Measurements from ENCODE around the gene MEGF10. TPM values are rescaled to one million over a fixed set of nuclear protein-coding genes. Genes with fewer than 3 reads are reported as not detected.

MEGF10 gene
- total RNA-seq, 4 donors from 2014 or later, result 0.50 to 2.9 (median 0.95) TPM

- DNase-seq (ENCODE audit: extremely low spot score), result no peak
- no peaks in the 10 kb centered on the region for H3K4me1 ChIP-seq
- no peaks in the 10 kb centered on the region for H3K27me3 ChIP-seq
- no peak overlapping the region for H3K27ac ChIP-seq (replicated peaks in 1 of 4)
- no peaks in the 10 kb centered on the region for H3K9me3 ChIP-seq
- H3K4me3 ChIP-seq, result no peak overlapping the region
- no peaks in the 10 kb centered on the region for H3K36me3 ChIP-seq
- 75% methylated on average over 4 of the region's 4 CpGs for WGBS
- intact Hi-C loops (cut with DNase I), result no loop called here
- TF ChIP-seq POLR2AphosphoS5 (IDR thresholded peaks at IDR 0.05), result no peak
- TF ChIP-seq, protein P1, sequence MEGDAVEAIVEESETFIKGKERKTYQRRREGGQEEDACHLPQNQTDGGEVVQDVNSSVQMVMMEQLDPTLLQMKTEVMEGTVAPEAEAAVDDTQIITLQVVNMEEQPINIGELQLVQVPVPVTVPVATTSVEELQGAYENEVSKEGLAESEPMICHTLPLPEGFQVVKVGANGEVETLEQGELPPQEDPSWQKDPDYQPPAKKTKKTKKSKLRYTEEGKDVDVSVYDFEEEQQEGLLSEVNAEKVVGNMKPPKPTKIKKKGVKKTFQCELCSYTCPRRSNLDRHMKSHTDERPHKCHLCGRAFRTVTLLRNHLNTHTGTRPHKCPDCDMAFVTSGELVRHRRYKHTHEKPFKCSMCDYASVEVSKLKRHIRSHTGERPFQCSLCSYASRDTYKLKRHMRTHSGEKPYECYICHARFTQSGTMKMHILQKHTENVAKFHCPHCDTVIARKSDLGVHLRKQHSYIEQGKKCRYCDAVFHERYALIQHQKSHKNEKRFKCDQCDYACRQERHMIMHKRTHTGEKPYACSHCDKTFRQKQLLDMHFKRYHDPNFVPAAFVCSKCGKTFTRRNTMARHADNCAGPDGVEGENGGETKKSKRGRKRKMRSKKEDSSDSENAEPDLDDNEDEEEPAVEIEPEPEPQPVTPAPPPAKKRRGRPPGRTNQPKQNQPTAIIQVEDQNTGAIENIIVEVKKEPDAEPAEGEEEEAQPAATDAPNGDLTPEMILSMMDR (IDR thresholded peaks at IDR 0.05), result no peak
- TF ChIP-seq POLR2A (IDR thresholded peaks at IDR 0.05; ENCODE audit: low read depth), result no peak
- TF ChIP-seq EP300 (IDR thresholded peaks at IDR 0.05), result no peak
Measured at GRCh38 chr5:127353796-127354195, 63.2 kb downstream of the MEGF10 start.

- Histone ChIP-seq H3K27me3 (no peaks in the 10 kb centered on the region), H3K4me3 (no peak overlapping the region), H3K27ac (replicated peaks in 1 of 4) (no peak overlapping the region), H3K4me1 (no peaks in the 10 kb centered on the region), H3K9me3 (no peaks in the 10 kb centered on the region), H3K36me3 (no peaks in the 10 kb centered on the region)
- 80% methylated on average over 7 of the region's 7 CpGs for WGBS
- intact Hi-C loops (cut with DNase I), result no loop called here
- TF ChIP-seq POLR2A (IDR thresholded peaks at IDR 0.05; ENCODE audit: low read depth), result no peak
- TF ChIP-seq, protein P1 (IDR thresholded peaks at IDR 0.05), result no peak
- TF ChIP-seq POLR2AphosphoS5 (IDR thresholded peaks at IDR 0.05), result no peak
- DNase-seq (ENCODE audit: extremely low spot score), result no peak
Measured at GRCh38 chr5:127355337-127355736, 64.7 kb downstream of the MEGF10 start.

GRCh38 chr5:127358284-127358683 is 67.7 kb downstream of the MEGF10 start:
- WGBS, result 75% methylated on average over 2 of the region's 2 CpGs
- intact Hi-C loops (cut with DNase I), result no loop called here
- Histone ChIP-seq H3K9me3 (no peaks in the 10 kb centered on the region), H3K4me3 (no peak overlapping the region), H3K4me1 (no peaks in the 10 kb centered on the region), H3K27ac (replicated peaks in 1 of 4) (no peak overlapping the region), H3K27me3 (no peaks in the 10 kb centered on the region), H3K36me3 (no peaks in the 10 kb centered on the region)
- no peak for DNase-seq (ENCODE audit: extremely low spot score)
- TF ChIP-seq, protein P1 (IDR thresholded peaks at IDR 0.05), result no peak
- TF ChIP-seq POLR2AphosphoS5 (IDR thresholded peaks at IDR 0.05) (no peak), EP300 (IDR thresholded peaks at IDR 0.05) (no peak), POLR2A (IDR thresholded peaks at IDR 0.05; ENCODE audit: low read depth) (no peak)

DNA sequence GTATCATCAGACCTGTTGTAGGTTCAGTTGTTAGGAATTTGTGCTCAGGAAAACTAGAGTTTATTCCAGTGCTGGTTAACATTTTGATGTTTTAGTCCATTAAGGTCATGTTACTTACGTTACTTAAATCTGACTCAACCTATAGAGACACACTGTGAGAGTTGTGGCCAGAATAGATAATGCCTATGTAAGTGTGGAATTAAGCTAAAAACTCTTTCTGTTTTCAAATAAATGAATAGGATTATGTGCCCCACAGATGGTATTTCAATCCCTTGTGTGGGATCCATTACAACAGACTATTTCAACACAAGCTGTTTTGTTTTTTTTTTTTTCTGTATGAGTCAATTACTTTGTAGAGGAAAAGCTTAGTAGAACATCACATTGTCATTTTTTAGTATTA is 68.1 kb downstream of the MEGF10 start:
- intact Hi-C loops (cut with DNase I), result no loop called here
- DNase-seq (ENCODE audit: extremely low spot score), result no peak
- no peak overlapping the region for H3K27ac ChIP-seq (replicated peaks in 1 of 4)
- H3K4me1 ChIP-seq, result no peaks in the 10 kb centered on the region
- no peak for TF ChIP-seq POLR2AphosphoS5 (IDR thresholded peaks at IDR 0.05)
- 69% methylated on average over 1 of the region's 1 CpG for WGBS
- H3K36me3 ChIP-seq, result no peaks in the 10 kb centered on the region
- H3K4me3 ChIP-seq, result no peak overlapping the region
- H3K27me3 ChIP-seq, result no peaks in the 10 kb centered on the region
- H3K9me3 ChIP-seq, result no peaks in the 10 kb centered on the region

GRCh38 chr5:127359502-127359901 is 68.9 kb downstream of the MEGF10 start:
- TF ChIP-seq EP300 (IDR thresholded peaks at IDR 0.05), result no peak
- no peak for TF ChIP-seq POLR2A (IDR thresholded peaks at IDR 0.05; ENCODE audit: low read depth)
- TF ChIP-seq POLR2AphosphoS5 (IDR thresholded peaks at IDR 0.05), result no peak
- TF ChIP-seq, protein P1 (IDR thresholded peaks at IDR 0.05), result no peak
- no peaks in the 10 kb centered on the region for H3K4me1 ChIP-seq
- WGBS, result 93% methylated on average over 2 of the region's 2 CpGs

More at GRCh38 chr5:127359502-127359901, 68.9 kb downstream of the MEGF10 start:
- H3K36me3 ChIP-seq, result no peaks in the 10 kb centered on the region
- no peak for DNase-seq (ENCODE audit: extremely low spot score)
- H3K27ac ChIP-seq (replicated peaks in 1 of 4), result no peak overlapping the region
- no peaks in the 10 kb centered on the region for H3K9me3 ChIP-seq
- intact Hi-C loops (cut with DNase I), result no loop called here
- H3K27me3 ChIP-seq, result no peaks in the 10 kb centered on the region
- no peak overlapping the region for H3K4me3 ChIP-seq

All from esophagus muscularis mucosa (tissue), 4 donors.